ENCODE measurements around the gene GGTLC1.
"Not testable (repeated sequence)": the region's sequence is repeated elsewhere in the genome, so short reads cannot be mapped to it uniquely, and the experiment has no call there.

Gene GGTLC1

GRCh38 chr20:23979899-23980811 is 8.4 kb downstream of the GGTLC1 start:
- not testable (repeated sequence) for H3K9ac ChIP-seq (ENCODE audit: low read depth, low read length); H3K36me3 ChIP-seq (ENCODE audit: control insufficient read depth, insufficient read depth, low read length); H3K4me3 ChIP-seq (ENCODE audit: low read depth, low read length); H3K27me3 ChIP-seq (ENCODE audit: control insufficient read depth, insufficient read depth, low read length); H3K9me3 ChIP-seq (ENCODE audit: control insufficient read depth, insufficient read depth, low read length); H3K4me1 ChIP-seq (ENCODE audit: control insufficient read depth, insufficient read depth, low read length)

GRCh38 chr20:23979380-23979779 is 9.2 kb downstream of the GGTLC1 start:
- H3K36me3 ChIP-seq (ENCODE audit: control insufficient read depth, insufficient read depth, low read length); H3K27me3 ChIP-seq (ENCODE audit: control insufficient read depth, insufficient read depth, low read length); H3K9me3 ChIP-seq (ENCODE audit: control insufficient read depth, insufficient read depth, low read length); H3K4me3 ChIP-seq (ENCODE audit: low read depth, low read length); H3K4me1 ChIP-seq (ENCODE audit: control insufficient read depth, insufficient read depth, low read length); H3K9ac ChIP-seq (ENCODE audit: low read depth, low read length): not testable (repeated sequence)

- H3K27me3 ChIP-seq (ENCODE audit: control insufficient read depth, insufficient read depth, low read length); H3K36me3 ChIP-seq (ENCODE audit: control insufficient read depth, insufficient read depth, low read length); H3K4me3 ChIP-seq (ENCODE audit: low read depth, low read length); H3K9me3 ChIP-seq (ENCODE audit: control insufficient read depth, insufficient read depth, low read length); H3K4me1 ChIP-seq (ENCODE audit: control insufficient read depth, insufficient read depth, low read length); H3K9ac ChIP-seq (ENCODE audit: low read depth, low read length): not testable (repeated sequence)
Measured at GRCh38 chr20:23978457-23978856, 10.1 kb downstream of the GGTLC1 start.

GRCh38 chr20:23974966-23975365 is 13.6 kb downstream of the GGTLC1 start:
- H3K36me3 ChIP-seq (ENCODE audit: control insufficient read depth, insufficient read depth, low read length): no peaks in the 10 kb centered on the region
- H3K9me3 ChIP-seq (ENCODE audit: control insufficient read depth, insufficient read depth, low read length): no peaks in the 10 kb centered on the region
- no peak overlapping the region for H3K4me3 ChIP-seq (ENCODE audit: low read depth, low read length)
- no peak overlapping the region for H3K9ac ChIP-seq (ENCODE audit: low read depth, low read length)
- no peaks in the 10 kb centered on the region for H3K4me1 ChIP-seq (ENCODE audit: control insufficient read depth, insufficient read depth, low read length)
- no peaks in the 10 kb centered on the region for H3K27me3 ChIP-seq (ENCODE audit: control insufficient read depth, insufficient read depth, low read length)

- Histone ChIP-seq H3K27me3 (ENCODE audit: control insufficient read depth, insufficient read depth, low read length) (no peaks in the 10 kb centered on the region), H3K9me3 (ENCODE audit: control insufficient read depth, insufficient read depth, low read length) (no peaks in the 10 kb centered on the region), H3K36me3 (ENCODE audit: control insufficient read depth, insufficient read depth, low read length) (no peaks in the 10 kb centered on the region), H3K9ac (ENCODE audit: low read depth, low read length) (no peak overlapping the region), H3K4me3 (ENCODE audit: low read depth, low read length) (no peak overlapping the region), H3K4me1 (ENCODE audit: control insufficient read depth, insufficient read depth, low read length) (no peaks in the 10 kb centered on the region)
Measured at GRCh38 chr20:23971310-23971709, 17.3 kb downstream of the GGTLC1 start.

GRCh38 chr20:23970049-23970448 is 18.5 kb downstream of the GGTLC1 start:
- Histone ChIP-seq H3K9me3 (ENCODE audit: control insufficient read depth, insufficient read depth, low read length) (peaks cover under 1% of the 10 kb centered on the region), H3K4me3 (ENCODE audit: low read depth, low read length) (no peak overlapping the region), H3K9ac (ENCODE audit: low read depth, low read length) (no peak overlapping the region), H3K4me1 (ENCODE audit: control insufficient read depth, insufficient read depth, low read length) (no peaks in the 10 kb centered on the region), H3K36me3 (ENCODE audit: control insufficient read depth, insufficient read depth, low read length) (no peaks in the 10 kb centered on the region), H3K27me3 (ENCODE audit: control insufficient read depth, insufficient read depth, low read length) (no peaks in the 10 kb centered on the region)

- Histone ChIP-seq H3K9me3 (ENCODE audit: control insufficient read depth, insufficient read depth, low read length) (peaks cover 10% of the 10 kb centered on the region), H3K27me3 (ENCODE audit: control insufficient read depth, insufficient read depth, low read length) (no peaks in the 10 kb centered on the region), H3K36me3 (ENCODE audit: control insufficient read depth, insufficient read depth, low read length) (no peaks in the 10 kb centered on the region), H3K4me3 (ENCODE audit: low read depth, low read length) (no peak overlapping the region), H3K4me1 (ENCODE audit: control insufficient read depth, insufficient read depth, low read length) (no peaks in the 10 kb centered on the region), H3K9ac (ENCODE audit: low read depth, low read length) (no peak overlapping the region)
Measured at GRCh38 chr20:23967616-23967979, 21.0 kb downstream of the GGTLC1 start.

- Histone ChIP-seq H3K9ac (ENCODE audit: low read depth, low read length) (no peak overlapping the region), H3K27me3 (ENCODE audit: control insufficient read depth, insufficient read depth, low read length) (no peaks in the 10 kb centered on the region), H3K4me1 (ENCODE audit: control insufficient read depth, insufficient read depth, low read length) (no peaks in the 10 kb centered on the region), H3K4me3 (ENCODE audit: low read depth, low read length) (no peak overlapping the region), H3K36me3 (ENCODE audit: control insufficient read depth, insufficient read depth, low read length) (no peaks in the 10 kb centered on the region), H3K9me3 (ENCODE audit: control insufficient read depth, insufficient read depth, low read length) (peaks cover 10% of the 10 kb centered on the region)
Measured at GRCh38 chr20:23966927-23967615, 21.5 kb downstream of the GGTLC1 start.

GRCh38 chr20:23966298-23966697 is 22.3 kb downstream of the GGTLC1 start:
- peaks cover 10% of the 10 kb centered on the region for H3K9me3 ChIP-seq (ENCODE audit: control insufficient read depth, insufficient read depth, low read length)

GRCh38 chr20:23963941-23964340 is 24.6 kb downstream of the GGTLC1 start:
- H3K27me3 ChIP-seq (ENCODE audit: control insufficient read depth, insufficient read depth, low read length): no peaks in the 10 kb centered on the region
- H3K36me3 ChIP-seq (ENCODE audit: control insufficient read depth, insufficient read depth, low read length): no peaks in the 10 kb centered on the region
- H3K9me3 ChIP-seq (ENCODE audit: control insufficient read depth, insufficient read depth, low read length): peaks cover 10% of the 10 kb centered on the region
- H3K9ac ChIP-seq (ENCODE audit: low read depth, low read length): no peak overlapping the region
- no peaks in the 10 kb centered on the region for H3K4me1 ChIP-seq (ENCODE audit: control insufficient read depth, insufficient read depth, low read length)
- H3K4me3 ChIP-seq (ENCODE audit: low read depth, low read length): no peak overlapping the region

More at GRCh38 chr20:23966298-23966697, 22.3 kb downstream of the GGTLC1 start:
- Histone ChIP-seq H3K9ac (ENCODE audit: low read depth, low read length) (no peak overlapping the region), H3K4me1 (ENCODE audit: control insufficient read depth, insufficient read depth, low read length) (no peaks in the 10 kb centered on the region), H3K4me3 (ENCODE audit: low read depth, low read length) (no peak overlapping the region), H3K27me3 (ENCODE audit: control insufficient read depth, insufficient read depth, low read length) (no peaks in the 10 kb centered on the region), H3K36me3 (ENCODE audit: control insufficient read depth, insufficient read depth, low read length) (no peaks in the 10 kb centered on the region)

GRCh38 chr20:23962272-23962671 is 26.3 kb downstream of the GGTLC1 start:
- no peaks in the 10 kb centered on the region for H3K4me1 ChIP-seq (ENCODE audit: control insufficient read depth, insufficient read depth, low read length)
- H3K36me3 ChIP-seq (ENCODE audit: control insufficient read depth, insufficient read depth, low read length): no peaks in the 10 kb centered on the region

GRCh38 chr20:23959054-23959453 is 29.5 kb downstream of the GGTLC1 start:
- H3K4me1 ChIP-seq (ENCODE audit: control insufficient read depth, insufficient read depth, low read length): peaks cover 4% of the 10 kb centered on the region
- no peaks in the 10 kb centered on the region for H3K27me3 ChIP-seq (ENCODE audit: control insufficient read depth, insufficient read depth, low read length)
- peaks cover 6% of the 10 kb centered on the region for H3K9me3 ChIP-seq (ENCODE audit: control insufficient read depth, insufficient read depth, low read length)
- H3K9ac ChIP-seq (ENCODE audit: low read depth, low read length): no peak overlapping the region
- H3K4me3 ChIP-seq (ENCODE audit: low read depth, low read length): no peak overlapping the region
- no peaks in the 10 kb centered on the region for H3K36me3 ChIP-seq (ENCODE audit: control insufficient read depth, insufficient read depth, low read length)

More at GRCh38 chr20:23962272-23962671, 26.3 kb downstream of the GGTLC1 start:
- Histone ChIP-seq H3K4me3 (ENCODE audit: low read depth, low read length) (no peak overlapping the region), H3K27me3 (ENCODE audit: control insufficient read depth, insufficient read depth, low read length) (no peaks in the 10 kb centered on the region), H3K9me3 (ENCODE audit: control insufficient read depth, insufficient read depth, low read length) (peaks cover 10% of the 10 kb centered on the region), H3K9ac (ENCODE audit: low read depth, low read length) (no peak overlapping the region)
